Stimulated activated CD8-positive, alpha-beta memory T cell treated with anti-CD3 and anti-CD28 coated beads, Interleukin-4, amount 100 ng/mL, for 1 hour (primary cell): Measurements from ENCODE around the gene IST1.

Experiments
- DNase-seq, 2 donors: peaks; one replicate each; pipeline ENCODE4 v3.0.0-alpha.2; 2020; ENCODE audit warnings: low read depth in 2 of 2, low spot score in 1 of 2

The IST1 gene

GRCh38 chr16:71916397-71916920, 21.1 kb downstream of the IST1 start:
- DNase-seq, result no peak

- DNase-seq, result no peak
These were observed 22.6 kb downstream of the IST1 start for GRCh38 chr16:71917900-71918299.

GRCh38 chr16:71919035-71919434, 23.7 kb downstream of the IST1 start:
- no peak for DNase-seq

- no peak for DNase-seq
These were observed 25.3 kb downstream of the IST1 start for GRCh38 chr16:71920658-71921057.

- DNase-seq, result no peak
These were observed 28.8 kb downstream of the IST1 start for GRCh38 chr16:71923941-71924690.

GRCh38 chr16:71924710-71925109, 29.4 kb downstream of the IST1 start:
- no peak for DNase-seq

- no peak for DNase-seq
These were observed 32.1 kb downstream of the IST1 start for GRCh38 chr16:71927383-71927782.

GRCh38 chr16:71927787-71928186, 32.5 kb downstream of the IST1 start:
- DNase-seq, result no peak

GRCh38 chr16:71929048-71929447, 33.7 kb downstream of the IST1 start:
- no peak for DNase-seq

GRCh38 chr16:71930013-71930563, 34.8 kb downstream of the IST1 start:
- no peak for DNase-seq

- DNase-seq, result no peak
These were observed 35.7 kb downstream of the IST1 start for GRCh38 chr16:71931001-71931400.

- no peak for DNase-seq
These were observed 36.3 kb downstream of the IST1 start for GRCh38 chr16:71931599-71931998.

- DNase-seq, result no peak
These were observed 37.7 kb downstream of the IST1 start for GRCh38 chr16:71933017-71933416.

GRCh38 chr16:71933913-71934695, 38.8 kb downstream of the IST1 start:
- no peak for DNase-seq

- no peak for DNase-seq
These were observed 42.7 kb downstream of the IST1 start for GRCh38 chr16:71937868-71938510.

GRCh38 chr16:71943887-71944286, 48.6 kb downstream of the IST1 start:
- no peak for DNase-seq

GRCh38 chr16:71945616-71946015, 50.3 kb downstream of the IST1 start:
- no peak for DNase-seq

GRCh38 chr16:71952825-71953224, 57.5 kb downstream of the IST1 start:
- no peak for DNase-seq

- DNase-seq, result no peak
These were observed 58.8 kb downstream of the IST1 start for GRCh38 chr16:71954180-71954579.

GRCh38 chr16:71954699-71955195, 59.4 kb downstream of the IST1 start:
- no peak for DNase-seq

GRCh38 chr16:71956486-71956885, 61.2 kb downstream of the IST1 start:
- no peak for DNase-seq
